D721Med (cell line): Measurements from ENCODE around the gene ZCCHC14.
A peak's percentile ranks its signal among the peaks of the same experiment; 100 is the strongest.

Experiments
- DNase-seq: peaks from one replicate; pipeline ENCODE4 v3.0.0; 2011; ENCODE audit warnings: low spot score; ENCODE audit not compliant: insufficient read length
- FAIRE-seq: peaks from 2 replicates; lab custom pipeline; 2011; peaks lifted over from hg19 to GRCh38; lab: Jason Lieb, UNC
- CTCF ChIP-seq: IDR thresholded peaks from 2 replicates; pipeline ENCODE4 v1.5.1; 2012; ENCODE audit warnings: mild to moderate bottlenecking, control low read depth; ENCODE audit not compliant: insufficient read depth; ENCODE audit errors: missing control alignments

The ZCCHC14 gene

GRCh38 chr16:87418644-87419043 is 74.2 kb downstream of the ZCCHC14 start:
- no peak for TF ChIP-seq CTCF
- FAIRE-seq = no peak
- DNase-seq = no peak

GRCh38 chr16:87418216-87418615 is 74.6 kb downstream of the ZCCHC14 start:
- FAIRE-seq (no peak), DNase-seq (no peak)
- TF ChIP-seq CTCF = no peak

GRCh38 chr16:87417528-87417910 is 75.3 kb downstream of the ZCCHC14 start:
- TF ChIP-seq CTCF = no peak
- FAIRE-seq (no peak), DNase-seq (no peak)

GRCh38 chr16:87416826-87417527 is 75.8 kb downstream of the ZCCHC14 start:
- no peak for FAIRE-seq
- peak; percentile 57 for TF ChIP-seq CTCF
- no peak for DNase-seq

GRCh38 chr16:87415441-87415840 is 77.4 kb downstream of the ZCCHC14 start:
- TF ChIP-seq CTCF = no peak
- FAIRE-seq = no peak
- no peak for DNase-seq

GRCh38 chr16:87414251-87414680 is 78.6 kb downstream of the ZCCHC14 start:
- DNase-seq (no peak), FAIRE-seq (no peak)
- TF ChIP-seq CTCF = no peak

- FAIRE-seq (no peak), DNase-seq (no peak)
- no peak for TF ChIP-seq CTCF
Observed at GRCh38 chr16:87412996-87413421, 79.8 kb downstream of the ZCCHC14 start.
